CD4-positive, alpha-beta T cell (primary cell): Measurements from ENCODE around the gene FARP1. TPM values are rescaled to one million over a fixed set of nuclear protein-coding genes. Genes with fewer than 3 reads are reported as not detected.

ENCODE experiments used
- ATAC-seq: fragments of 200-7000 bp; cut with Tn5 transposase; one replicate; pipeline ENCODE4 v1.10.0; 2022; ENCODE audit warnings: mild to moderate bottlenecking; ENCODE audit not compliant: poor library complexity
- CTCF ChIA-PET: fragments of 350-600 bp; sonication (Branson Sonifier 250); formaldehyde crosslinking; loops from one replicate; lab custom pipeline; 2021; ENCODE audit warnings: antibody characterized with exemption, inconsistent platforms; lab: Charles Lee
- POLR2A ChIA-PET: fragments of 350-600 bp; sonication (Branson Sonifier 250); formaldehyde crosslinking; loops from one replicate; lab custom pipeline; 2021; ENCODE audit warnings: antibody characterized with exemption, inconsistent platforms; lab: Charles Lee
- DNase-seq, 14 experiments: peaks; one replicate each; pipeline ENCODE4 v3.0.0-alpha.2; 2013 to 2020; ENCODE audit warnings: mixed read lengths in 2 of 14
- H3K27ac ChIP-seq, 2 donors: one replicate each; pipeline versions ENCODE4 v1.5.1 to v1.7.0; 2013; ENCODE audit warnings: low read length in 2 of 2, low read depth in 1 of 2, mild to moderate bottlenecking in 1 of 2
- H3K27me3 ChIP-seq, 2 experiments: 1 replicate in 1 of 2; 2 replicates in 1 of 2; pipeline versions ENCODE4 v1.6.1 to v1.7.0; 2013; ENCODE audit warnings: low read length in 2 of 2, control low read depth in 1 of 2, mild to moderate bottlenecking in 1 of 2, moderate library complexity in 1 of 2; ENCODE audit not compliant: insufficient read depth in 2 of 2, control insufficient read depth in 1 of 2
- H3K36me3 ChIP-seq: one replicate; pipeline ENCODE4 v1.6.1; 2013; ENCODE audit warnings: low read length, control low read depth; ENCODE audit not compliant: insufficient read depth
- H3K4me1 ChIP-seq: one replicate; pipeline ENCODE4 v1.6.1; 2013; ENCODE audit warnings: low read length, control low read depth; ENCODE audit not compliant: insufficient read depth
- H3K4me3 ChIP-seq: one replicate; pipeline ENCODE4 v1.5.1; 2013; ENCODE audit warnings: mild to moderate bottlenecking, low read length, moderate library complexity
- H3K9me3 ChIP-seq, 2 experiments: 1 replicate in 1 of 2; 2 replicates in 1 of 2; pipeline versions ENCODE4 v1.6.1 to v1.7.0; 2013; ENCODE audit warnings: low read length in 2 of 2, mild to moderate bottlenecking in 2 of 2, control low read depth in 1 of 2, moderate library complexity in 1 of 2; ENCODE audit not compliant: control insufficient read depth in 1 of 2, insufficient read depth in 1 of 2
- H3K27ac Mint-ChIP-seq: one replicate; pipeline ENCODE4 v1.8.0; 2020; ENCODE audit warnings: mixed read lengths
- H3K27me3 Mint-ChIP-seq: one replicate; pipeline ENCODE4 v1.8.0; 2021; ENCODE audit warnings: mixed read lengths
- H3K36me3 Mint-ChIP-seq: one replicate; pipeline ENCODE4 v1.8.0; 2021; ENCODE audit warnings: low read depth, mixed read lengths
- H3K4me1 Mint-ChIP-seq: one replicate; pipeline ENCODE4 v1.8.0; 2021; ENCODE audit warnings: low read depth, mixed read lengths
- H3K4me3 Mint-ChIP-seq: one replicate; pipeline ENCODE4 v1.8.0; 2020; ENCODE audit warnings: mild to moderate bottlenecking, mixed read lengths
- H3K9me3 Mint-ChIP-seq: one replicate; pipeline ENCODE4 v1.8.0; 2020; ENCODE audit warnings: mixed read lengths
- CTCF ChIP-seq: fragments of 200-600 bp; IDR thresholded peaks from one replicate; pipeline ENCODE4 v1.8.0; 2022; ENCODE audit warnings: antibody characterized with exemption, mild to moderate bottlenecking
- intact Hi-C, 2 experiments: fragments of 100-400 bp; cut with DNase I in 1 of 2; cut with micrococcal nuclease in 1 of 2; formaldehyde crosslinking; loops; one replicate each; pipeline versions ENCODE4 v1.15.1 to v1.9.0; 2023 to 2025; cut with DNase I, micrococcal nuclease
- total RNA-seq, 174 experiments: library from RNA in 2 of 174; stranded (reverse) in 2 of 174; gene quantifications; one replicate each; pipeline ENCODE4 v1.2.3 and lab custom pipeline; 2021 to 2026

Gene FARP1
- total RNA-seq, 2 experiments from 2014 or later: 0.30 TPM; not detected in 1

- no peaks in the 10 kb centered on the region for H3K9me3 Mint-ChIP-seq
- ChIA-PET CTCF (interaction anchor here (0.6 kb wide), 1 partner anchor 391 kb away, joined by 4 read pairs; no protein-coding TSS in a partner anchor), POLR2A (no interaction called here)
- H3K4me3 Mint-ChIP-seq: no peak overlapping the region
- no peaks in the 10 kb centered on the region for H3K36me3 Mint-ChIP-seq
- no peaks in the 10 kb centered on the region for H3K4me1 ChIP-seq
- DNase-seq: no peak
- no peaks in the 10 kb centered on the region for H3K4me1 Mint-ChIP-seq
- H3K36me3 ChIP-seq: no peaks in the 10 kb centered on the region
- no peak for ATAC-seq
- peaks cover 0 to 6% of the 10 kb centered on the region in 2 experiments for H3K9me3 ChIP-seq
- H3K27ac ChIP-seq: no peak overlapping the region
- TF ChIP-seq CTCF: no peak
- no peak overlapping the region for H3K27ac Mint-ChIP-seq
- no peaks in the 10 kb centered on the region for H3K27me3 ChIP-seq
- no peak overlapping the region for H3K4me3 ChIP-seq
- no peaks in the 10 kb centered on the region for H3K27me3 Mint-ChIP-seq
- intact Hi-C loops: loop anchor here in 1 of 2 experiments (10.0 kb wide), 1 partner anchor 325 kb away; no protein-coding TSS in a partner anchor
Measured at GRCh38 chr13:98349731-98350305, 206.9 kb downstream of the FARP1 start.

DNA sequence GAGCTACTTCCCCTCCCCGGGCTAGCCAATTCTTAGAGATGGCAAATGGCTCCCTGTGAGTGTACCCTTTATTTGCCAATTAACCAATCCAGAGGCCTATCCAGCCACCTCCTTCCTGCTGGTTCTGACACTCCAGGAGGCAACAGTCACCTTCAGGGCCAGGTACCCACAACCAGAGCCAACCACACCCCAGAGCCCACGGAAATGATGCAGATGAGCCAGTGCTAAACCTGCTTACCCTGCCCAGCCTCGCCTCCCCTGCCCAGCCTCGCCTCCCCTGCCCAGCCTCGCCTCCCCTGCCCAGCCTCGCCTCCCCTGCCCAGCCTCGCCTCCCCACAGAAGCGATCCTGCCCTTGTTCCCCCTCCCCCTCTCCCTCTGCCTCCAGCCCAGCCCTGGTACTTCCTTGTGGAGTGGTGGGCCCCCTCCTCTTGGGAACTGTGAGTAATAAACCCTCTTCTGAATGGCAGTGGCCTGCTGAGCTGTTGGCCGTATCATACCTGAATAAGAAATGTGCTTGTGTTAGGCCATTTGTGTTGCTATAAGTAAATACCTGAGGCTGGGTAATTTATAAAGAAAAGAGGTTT lies 207.9 kb downstream of the FARP1 start:
- Histone ChIP-seq H3K4me1 (no peaks in the 10 kb centered on the region), H3K27me3 (no peaks in the 10 kb centered on the region), H3K27ac (no peak overlapping the region), H3K36me3 (no peaks in the 10 kb centered on the region), H3K4me3 (no peak overlapping the region), H3K9me3 (peaks cover 0 to 6% of the 10 kb centered on the region in 2 experiments)
- H3K27ac Mint-ChIP-seq: no peak overlapping the region
- intact Hi-C loops: no loop called here
- POLR2A ChIA-PET: no interaction called here
- no peaks in the 10 kb centered on the region for H3K4me1 Mint-ChIP-seq
- H3K36me3 Mint-ChIP-seq: no peaks in the 10 kb centered on the region
- no peak for DNase-seq
- no peak for TF ChIP-seq CTCF
- H3K4me3 Mint-ChIP-seq: no peak overlapping the region
- CTCF ChIA-PET: no interaction called here
- H3K27me3 Mint-ChIP-seq: no peaks in the 10 kb centered on the region
- ATAC-seq: no peak
- no peaks in the 10 kb centered on the region for H3K9me3 Mint-ChIP-seq

DNA sequence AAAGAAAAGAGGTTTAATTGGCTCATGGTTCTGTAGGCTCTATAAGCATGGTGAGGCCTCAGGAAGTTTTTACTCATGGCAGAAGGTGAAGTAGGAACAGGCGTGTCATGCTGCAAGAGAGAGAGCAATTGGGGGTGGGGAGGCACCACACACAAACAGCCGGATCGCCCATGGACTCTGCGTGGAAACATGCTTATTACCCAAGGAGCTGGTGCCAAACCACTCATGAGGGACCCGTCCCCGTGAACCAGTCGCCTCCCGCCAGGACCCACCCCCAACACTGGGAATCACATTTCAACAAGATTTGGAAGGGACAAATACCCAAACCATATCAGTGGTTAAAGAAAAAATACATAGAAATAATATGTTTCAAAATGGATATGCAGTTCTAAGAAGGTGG lies 208.7 kb downstream of the FARP1 start:
- no peaks in the 10 kb centered on the region for H3K4me1 Mint-ChIP-seq
- CTCF ChIA-PET: no interaction called here

More for the DNA sequence above, 208.7 kb downstream of the FARP1 start:
- DNase-seq: no peak
- Histone ChIP-seq H3K4me3 (no peak overlapping the region), H3K27ac (no peak overlapping the region), H3K9me3 (peaks cover 0 to 6% of the 10 kb centered on the region in 2 experiments), H3K4me1 (no peaks in the 10 kb centered on the region), H3K27me3 (no peaks in the 10 kb centered on the region), H3K36me3 (no peaks in the 10 kb centered on the region)
- POLR2A ChIA-PET: no interaction called here
- no peak for TF ChIP-seq CTCF
- no peak for ATAC-seq
- no peaks in the 10 kb centered on the region for H3K27me3 Mint-ChIP-seq
- H3K36me3 Mint-ChIP-seq: no peaks in the 10 kb centered on the region
- no peak overlapping the region for H3K4me3 Mint-ChIP-seq
- no peak overlapping the region for H3K27ac Mint-ChIP-seq
- intact Hi-C loops: no loop called here
- H3K9me3 Mint-ChIP-seq: no peaks in the 10 kb centered on the region
